ENCODE results near the gene RAB28. TPM values are rescaled to one million over a fixed set of nuclear protein-coding genes. Genes with fewer than 3 reads are reported as not detected.

RAB28 gene
- polyA plus RNA-seq: 18.4 TPM
- long read RNA-seq, donor 1, partial matches to known transcripts: 0 of 1 reads
- long read RNA-seq, donor 1, other reads (novel, unspliced or antisense): 0 of 1 reads
- long read RNA-seq, donor 2, transcript RAB28-202 (7 exons, 1,715 nt): major isoform, 6 of 9 reads
- long read RNA-seq, donor 2, partial matches to known transcripts: 0 of 9 reads
- long read RNA-seq, donor 2, other reads (novel, unspliced or antisense): 0 of 9 reads
- long read RNA-seq, donor 3: 0 reads
- long read RNA-seq, donor 4: 0 reads
- long read RNA-seq, donor 5, transcript RAB28-202 (7 exons, 1,715 nt): major isoform, 7 of 7 reads
- long read RNA-seq, donor 5, partial matches to known transcripts: 0 of 7 reads
- long read RNA-seq, donor 5, other reads (novel, unspliced or antisense): 0 of 7 reads
- long read RNA-seq, donor 6, transcript RAB28-202 (7 exons, 1,715 nt): major isoform, 7 of 8 reads
- long read RNA-seq, donor 6, partial matches to known transcripts: 0 of 8 reads
- long read RNA-seq, donor 6, other reads (novel, unspliced or antisense): 0 of 8 reads
- long read RNA-seq, donor 7, partial matches to known transcripts: 0 of 3 reads
- long read RNA-seq, donor 7, other reads (novel, unspliced or antisense): 0 of 3 reads
- long read RNA-seq, donor 8, transcript RAB28-202 (7 exons, 1,715 nt): major isoform, 5 of 5 reads
- long read RNA-seq, donor 8, partial matches to known transcripts: 0 of 5 reads
- long read RNA-seq, donor 8, other reads (novel, unspliced or antisense): 0 of 5 reads
- long read RNA-seq, donor 9, partial matches to known transcripts: 6 of 11 reads
- long read RNA-seq, donor 9, other reads (novel, unspliced or antisense): 0 of 11 reads
- long read RNA-seq, donor 10, transcript RAB28-202 (7 exons, 1,715 nt): major isoform, 9 of 10 reads
- long read RNA-seq, donor 10, partial matches to known transcripts: 0 of 10 reads
- long read RNA-seq, donor 10, other reads (novel, unspliced or antisense): 0 of 10 reads
- long read RNA-seq, donor 11, partial matches to known transcripts: 0 of 6 reads
- long read RNA-seq, donor 11, other reads (novel, unspliced or antisense): 0 of 6 reads

DNA sequence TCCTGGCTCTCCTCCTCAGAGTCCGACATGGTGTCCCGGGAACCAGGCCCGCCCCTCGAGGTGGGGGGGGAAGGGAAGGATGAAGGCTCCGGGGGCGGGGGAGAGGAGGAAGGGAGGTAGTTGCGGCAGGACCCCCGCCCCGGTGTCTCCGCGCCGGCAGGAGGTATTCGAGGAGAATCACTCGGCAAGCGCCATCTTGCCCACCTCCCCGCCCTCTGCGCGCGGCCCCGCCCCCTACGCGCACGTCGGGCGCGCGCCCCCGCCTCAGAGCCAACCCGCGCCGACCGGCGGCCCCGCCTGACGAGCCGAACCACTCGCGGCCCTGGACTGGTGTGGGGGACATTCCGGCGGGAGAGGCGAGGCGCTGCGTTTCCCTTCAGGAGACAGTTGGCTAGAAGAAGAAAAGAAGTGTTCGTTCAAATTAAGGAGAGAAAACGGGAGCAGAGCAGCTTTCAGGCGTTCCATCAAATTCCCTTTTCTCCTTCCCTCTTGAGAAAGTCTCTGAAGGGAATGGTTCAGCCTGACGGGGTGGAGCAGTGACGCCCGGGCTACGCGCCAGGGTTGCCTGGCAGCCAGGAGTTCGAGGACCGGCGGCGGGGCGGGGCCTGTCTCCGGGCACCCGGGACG is at the start of gene RAB28:
Gene RAB28, minus strand, starts transcription at position 219 of the 627 bp plus-strand sequence.
- Histone ChIP-seq H3K27me3 (ENCODE audit: control insufficient read depth, insufficient read depth, low read length) (peaks cover 7% of the 10 kb centered on the region), H3K4me3 (ENCODE audit: low read length) (peak within 1 kb of the TSS; percentile 89), H3K4me1 (ENCODE audit: control insufficient read depth, insufficient read depth, low read length) (peaks cover 5% of the 10 kb centered on the region), H3K36me3 (ENCODE audit: control insufficient read depth, insufficient read depth, low read length) (no peaks in the 10 kb centered on the region), H3K27ac (ENCODE audit: low read length) (peak within 1 kb of the TSS; percentile 91), H3K9me3 (ENCODE audit: control insufficient read depth, low read depth, low read length) (no peaks in the 10 kb centered on the region)
- DNase-seq: peak; percentile 94 to 98
- no CpG with 5 or more reads among the region's 59 CpGs for WGBS (ENCODE audit: insufficient coverage, low lambda C conversion rate)

DNA sequence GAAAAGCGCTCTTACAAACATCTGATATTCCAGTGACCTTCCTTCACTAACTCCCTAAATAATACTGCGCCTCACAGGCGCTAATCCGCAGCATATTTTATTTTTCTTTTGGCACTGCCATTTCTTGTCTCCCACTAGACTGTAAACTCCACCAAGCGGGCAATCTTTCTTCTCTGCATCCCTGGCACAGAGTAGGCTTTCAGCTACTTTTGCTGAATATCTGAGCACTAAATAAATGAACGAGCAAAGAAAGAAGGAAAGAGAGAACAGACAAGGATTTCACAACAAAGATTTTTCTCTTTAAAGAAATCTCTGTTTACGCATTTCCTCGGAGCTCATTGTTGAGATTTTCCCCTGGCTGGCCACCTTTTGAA is 47.5 kb upstream of the RAB28 start:
- peaks cover 4% of the 10 kb centered on the region for H3K4me1 ChIP-seq (ENCODE audit: control insufficient read depth, insufficient read depth, low read length)
- no peaks in the 10 kb centered on the region for H3K36me3 ChIP-seq (ENCODE audit: control insufficient read depth, insufficient read depth, low read length)
- peaks cover 99% of the 10 kb centered on the region for H3K27me3 ChIP-seq (ENCODE audit: control insufficient read depth, insufficient read depth, low read length)
- DNase-seq: no peak
- 21% methylated on average over 4 of the region's 8 CpGs for WGBS (ENCODE audit: insufficient coverage, low lambda C conversion rate)
- H3K27ac ChIP-seq (ENCODE audit: low read length): no peak overlapping the region
- no peaks in the 10 kb centered on the region for H3K9me3 ChIP-seq (ENCODE audit: control insufficient read depth, low read depth, low read length)
- no peak overlapping the region for H3K4me3 ChIP-seq (ENCODE audit: low read length)

DNA sequence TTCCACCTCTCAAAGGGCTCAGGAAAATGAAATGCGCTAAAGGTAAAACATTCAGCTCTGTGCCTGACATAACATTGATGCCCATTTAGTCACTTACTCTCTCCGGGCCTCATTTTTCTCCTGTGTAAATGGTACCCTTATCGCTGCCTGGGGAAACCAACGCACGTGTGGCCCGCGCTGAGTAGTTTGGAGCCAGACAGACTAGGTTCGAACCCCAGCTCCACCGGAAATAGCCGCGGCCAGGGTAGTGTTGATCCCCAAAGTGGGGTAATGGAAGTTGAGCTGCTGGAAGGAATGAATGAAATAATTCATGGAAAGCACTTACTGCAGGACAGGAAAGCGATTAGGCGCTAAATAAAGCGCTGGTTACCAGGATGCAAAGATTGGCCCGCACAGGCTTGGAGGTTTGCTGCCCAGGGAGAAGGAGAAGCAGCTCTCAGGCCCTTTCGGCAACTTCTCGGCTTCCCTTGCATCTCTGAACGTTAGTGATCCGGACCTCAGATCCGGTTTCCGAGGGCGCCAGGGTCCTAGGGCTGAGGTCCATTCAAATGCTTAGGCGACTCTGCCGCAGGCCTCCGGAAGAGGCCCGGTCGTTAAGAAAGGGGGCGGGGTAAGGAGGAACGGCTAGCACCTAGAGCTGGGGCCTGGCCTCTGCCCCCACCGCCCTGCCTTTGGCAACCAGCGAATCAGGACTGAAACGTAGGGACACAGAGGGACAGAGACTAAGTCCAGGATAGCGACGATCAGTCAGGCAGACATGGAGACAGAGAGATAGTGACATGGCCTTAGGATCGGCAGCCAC is 46.9 kb upstream of the RAB28 start:
- WGBS (ENCODE audit: insufficient coverage, low lambda C conversion rate): no CpG with 5 or more reads among the region's 35 CpGs
- DNase-seq: no peak

DNA sequence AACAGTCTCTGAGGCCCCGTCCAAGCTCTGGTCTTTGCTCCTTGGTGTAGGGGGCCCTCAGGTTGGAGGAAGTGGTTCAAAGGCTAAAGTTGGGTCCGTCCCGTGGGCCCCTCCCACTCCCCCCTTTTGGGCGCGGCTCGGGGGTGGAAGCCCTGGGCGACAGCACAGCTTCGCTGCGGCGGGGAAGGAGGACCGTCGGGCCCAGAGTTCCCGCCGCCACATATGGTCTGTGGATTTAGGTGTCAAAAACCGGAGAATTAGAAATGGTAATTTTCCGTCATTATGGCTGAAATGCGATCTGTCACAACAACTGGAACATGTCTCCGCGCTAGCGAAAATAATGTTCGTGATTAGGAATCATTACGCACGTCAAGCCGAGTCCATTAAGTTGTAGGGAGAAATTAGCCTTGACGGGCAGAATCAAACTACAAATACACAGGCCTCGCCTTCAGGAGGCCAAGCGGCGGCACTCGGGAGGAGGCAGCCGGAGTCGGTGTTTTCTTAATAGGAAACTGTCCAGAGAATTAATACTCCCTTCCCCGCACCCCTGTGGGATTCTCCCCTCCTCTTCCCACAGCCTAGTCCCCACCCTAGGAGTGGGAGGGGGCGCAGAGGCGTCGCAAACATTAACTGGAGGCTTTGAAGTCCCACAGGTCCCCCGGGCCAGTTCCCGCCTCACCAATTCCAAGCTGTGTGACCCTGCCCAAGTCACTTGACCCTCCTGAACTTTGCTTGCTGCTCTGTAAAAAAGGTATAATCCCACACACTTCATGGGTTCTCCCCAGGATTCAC is 45.2 kb upstream of the RAB28 start:
- Histone ChIP-seq H3K36me3 (ENCODE audit: control insufficient read depth, insufficient read depth, low read length) (no peaks in the 10 kb centered on the region), H3K4me3 (ENCODE audit: low read length) (no peak overlapping the region), H3K27me3 (ENCODE audit: control insufficient read depth, insufficient read depth, low read length) (peaks cover 99% of the 10 kb centered on the region), H3K9me3 (ENCODE audit: control insufficient read depth, low read depth, low read length) (peaks cover 5% of the 10 kb centered on the region), H3K27ac (ENCODE audit: low read length) (no peak overlapping the region), H3K4me1 (ENCODE audit: control insufficient read depth, insufficient read depth, low read length) (peaks cover 4% of the 10 kb centered on the region)
- WGBS (ENCODE audit: insufficient coverage, low lambda C conversion rate): no CpG with 5 or more reads among the region's 37 CpGs
- peak in 1 of 2 donors; percentile 25 for DNase-seq

More for the DNA sequence above, 46.9 kb upstream of the RAB28 start:
- Histone ChIP-seq H3K36me3 (ENCODE audit: control insufficient read depth, insufficient read depth, low read length) (no peaks in the 10 kb centered on the region), H3K4me3 (ENCODE audit: low read length) (no peak overlapping the region), H3K27me3 (ENCODE audit: control insufficient read depth, insufficient read depth, low read length) (peaks cover 99% of the 10 kb centered on the region), H3K27ac (ENCODE audit: low read length) (no peak overlapping the region), H3K9me3 (ENCODE audit: control insufficient read depth, low read depth, low read length) (no peaks in the 10 kb centered on the region), H3K4me1 (ENCODE audit: control insufficient read depth, insufficient read depth, low read length) (peaks cover 4% of the 10 kb centered on the region)

DNA sequence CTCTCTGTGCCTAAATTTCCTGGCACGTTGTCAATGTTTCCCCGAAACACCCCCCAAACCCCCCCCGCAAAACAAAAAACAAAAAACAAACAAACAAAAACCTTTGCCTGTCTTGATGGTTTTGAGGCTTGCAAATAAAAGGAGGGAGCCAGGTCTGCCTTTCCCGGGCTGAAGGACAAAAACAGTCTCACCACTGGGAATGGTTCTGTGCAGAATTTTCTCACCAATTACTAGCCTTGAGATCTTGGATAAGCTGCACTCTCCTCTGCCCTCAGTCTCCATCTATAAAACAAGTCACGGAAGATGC is 44.6 kb upstream of the RAB28 start:
- H3K36me3 ChIP-seq (ENCODE audit: control insufficient read depth, insufficient read depth, low read length): no peaks in the 10 kb centered on the region
- H3K4me3 ChIP-seq (ENCODE audit: low read length): no peak overlapping the region
- no peak for DNase-seq
- peaks cover 99% of the 10 kb centered on the region for H3K27me3 ChIP-seq (ENCODE audit: control insufficient read depth, insufficient read depth, low read length)
- H3K27ac ChIP-seq (ENCODE audit: low read length): no peak overlapping the region
- H3K4me1 ChIP-seq (ENCODE audit: control insufficient read depth, insufficient read depth, low read length): peaks cover 4% of the 10 kb centered on the region
- no CpG with 5 or more reads among the region's 5 CpGs for WGBS (ENCODE audit: insufficient coverage, low lambda C conversion rate)
- H3K9me3 ChIP-seq (ENCODE audit: control insufficient read depth, low read depth, low read length): peaks cover 11% of the 10 kb centered on the region

DNA sequence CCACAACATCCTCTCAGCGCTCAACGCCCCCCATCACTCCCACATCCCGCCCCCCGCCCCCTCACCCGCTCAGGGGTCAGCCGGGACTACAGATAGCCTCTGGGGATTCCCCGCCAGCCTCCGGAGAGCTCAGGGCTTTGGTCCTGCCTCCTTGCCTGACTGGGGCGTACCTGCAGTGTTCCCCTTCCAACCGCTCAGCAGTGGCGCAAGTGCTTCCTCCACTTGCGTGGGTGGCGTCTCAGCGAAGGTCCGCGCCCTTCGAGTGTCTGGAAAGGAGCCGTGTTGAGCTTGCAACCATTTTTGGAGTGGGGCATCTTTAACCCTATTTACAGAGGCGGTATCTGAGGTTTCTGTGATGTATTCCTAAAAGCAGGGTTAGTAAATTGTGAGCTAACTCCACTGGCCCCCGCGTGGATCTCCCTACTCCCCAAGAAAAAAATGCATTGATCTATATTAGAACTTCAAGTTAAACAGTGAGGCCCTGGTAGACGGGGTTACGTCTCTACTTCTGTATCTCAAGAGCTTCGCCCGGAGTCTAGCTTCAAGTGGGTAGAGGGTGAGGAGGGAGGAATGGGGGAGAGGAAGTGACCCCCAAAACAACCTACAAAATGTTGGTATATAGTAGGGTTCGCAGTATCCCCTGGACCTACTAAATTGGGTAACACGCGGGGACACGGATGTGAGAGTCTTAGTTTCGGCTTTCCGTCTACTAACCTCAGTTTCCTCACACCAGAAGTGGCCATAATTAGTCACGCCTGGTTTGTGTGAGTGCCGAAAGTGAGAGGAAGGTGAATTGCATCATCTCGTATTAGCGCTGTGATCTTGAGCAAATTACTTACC is 44.1 kb upstream of the RAB28 start:
- peaks cover 13% of the 10 kb centered on the region for H3K9me3 ChIP-seq (ENCODE audit: control insufficient read depth, low read depth, low read length)
- H3K36me3 ChIP-seq (ENCODE audit: control insufficient read depth, insufficient read depth, low read length): no peaks in the 10 kb centered on the region
- no peak overlapping the region for H3K27ac ChIP-seq (ENCODE audit: low read length)
- H3K4me1 ChIP-seq (ENCODE audit: control insufficient read depth, insufficient read depth, low read length): peaks cover 4% of the 10 kb centered on the region
- no peak overlapping the region for H3K4me3 ChIP-seq (ENCODE audit: low read length)
- peaks cover 100% of the 10 kb centered on the region for H3K27me3 ChIP-seq (ENCODE audit: control insufficient read depth, insufficient read depth, low read length)
- no CpG with 5 or more reads among the region's 35 CpGs for WGBS (ENCODE audit: insufficient coverage, low lambda C conversion rate)
- no peak for DNase-seq

DNA sequence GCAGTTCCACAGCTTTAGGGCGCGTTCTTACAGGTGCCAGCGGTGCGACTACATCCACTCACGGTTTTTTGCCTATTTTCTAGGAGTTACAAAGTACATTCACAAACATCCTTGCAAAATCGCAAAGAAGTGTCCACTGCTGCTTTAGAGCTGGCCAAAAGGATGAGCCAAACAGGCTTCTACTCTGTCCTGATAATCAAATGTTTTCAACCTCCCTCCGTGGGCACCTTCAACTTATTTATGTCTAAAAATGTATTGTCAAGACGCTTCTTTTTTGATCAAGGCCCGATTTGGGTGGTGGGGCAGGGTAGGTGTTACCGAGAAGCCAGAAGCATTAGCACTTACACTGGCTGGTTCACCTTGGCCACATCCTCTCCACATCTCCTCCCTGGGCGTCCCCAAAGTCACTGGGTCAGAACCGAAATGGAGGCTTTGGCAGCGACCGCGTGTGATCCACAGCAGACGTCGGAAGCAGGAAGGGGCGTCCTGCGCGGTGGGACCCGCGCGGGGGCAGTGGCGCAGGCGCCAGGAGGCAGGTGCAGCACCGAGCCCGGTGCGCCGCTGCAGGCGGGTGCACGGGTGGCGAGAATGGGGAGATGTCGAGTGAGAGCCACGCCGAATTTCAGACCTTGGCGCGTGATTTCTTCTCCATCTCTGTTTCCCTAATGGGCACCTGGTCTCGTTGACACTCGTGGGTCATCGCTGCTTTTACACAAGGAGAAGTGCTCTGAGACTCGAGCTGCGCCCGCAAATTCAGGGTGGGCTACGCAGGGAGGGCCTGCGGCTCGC is 43.2 kb upstream of the RAB28 start:
- Histone ChIP-seq H3K27ac (ENCODE audit: low read length) (no peak overlapping the region), H3K4me1 (ENCODE audit: control insufficient read depth, insufficient read depth, low read length) (peaks cover 4% of the 10 kb centered on the region), H3K27me3 (ENCODE audit: control insufficient read depth, insufficient read depth, low read length) (peaks cover 100% of the 10 kb centered on the region), H3K36me3 (ENCODE audit: control insufficient read depth, insufficient read depth, low read length) (no peaks in the 10 kb centered on the region), H3K9me3 (ENCODE audit: control insufficient read depth, low read depth, low read length) (peaks cover 19% of the 10 kb centered on the region), H3K4me3 (ENCODE audit: low read length) (no peak overlapping the region)
- no peak for DNase-seq
- no CpG with 5 or more reads among the region's 46 CpGs for WGBS (ENCODE audit: insufficient coverage, low lambda C conversion rate)

DNA sequence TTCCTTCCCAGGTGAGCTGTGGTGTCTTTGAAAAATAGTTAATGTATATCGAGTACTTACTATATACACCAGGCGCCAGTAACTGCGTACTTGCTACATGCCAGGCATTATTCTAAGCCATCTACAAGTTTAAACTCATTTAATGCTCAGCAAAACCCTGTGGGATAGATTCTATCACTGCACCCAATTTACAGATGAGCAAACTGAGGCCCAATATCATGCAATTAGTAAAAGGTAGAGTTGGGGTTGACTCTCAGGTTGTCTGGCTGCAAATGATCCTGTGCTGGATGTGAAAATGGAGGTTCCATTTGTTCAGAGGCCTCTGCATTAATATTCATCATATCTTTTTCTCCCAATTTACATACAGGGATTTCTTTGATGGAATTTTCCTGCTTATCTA is 42.5 kb upstream of the RAB28 start:
- H3K9me3 ChIP-seq (ENCODE audit: control insufficient read depth, low read depth, low read length): peaks cover 21% of the 10 kb centered on the region
- whole genome bisulfite sequencing (ENCODE audit: insufficient coverage, low lambda C conversion rate): no CpG with 5 or more reads among the region's 3 CpGs
- H3K27me3 ChIP-seq (ENCODE audit: control insufficient read depth, insufficient read depth, low read length): peaks cover 100% of the 10 kb centered on the region
- peaks cover 4% of the 10 kb centered on the region for H3K4me1 ChIP-seq (ENCODE audit: control insufficient read depth, insufficient read depth, low read length)
- no peak overlapping the region for H3K27ac ChIP-seq (ENCODE audit: low read length)
- no peaks in the 10 kb centered on the region for H3K36me3 ChIP-seq (ENCODE audit: control insufficient read depth, insufficient read depth, low read length)
- DNase-seq: no peak
- no peak overlapping the region for H3K4me3 ChIP-seq (ENCODE audit: low read length)

Data from large intestine (tissue), 12 donors.